COLO668 (cell line): Measurements from ENCODE around the gene KCNA2.

Experiments used
- DNase-seq: peaks from one replicate; lab custom pipeline; 2025; ENCODE audit not compliant: unreplicated experiment; lab: John Stamatoyannopoulos, UW

Gene KCNA2

GRCh38 chr1:110630839-110631663 is 24.9 kb upstream of the KCNA2 start:
- DNase-seq, result peak; percentile 86

- no peak for DNase-seq
Observed at GRCh38 chr1:110628323-110629105, 22.4 kb upstream of the KCNA2 start.

- DNase-seq, result no peak
Observed at GRCh38 chr1:110627764-110628163, 21.6 kb upstream of the KCNA2 start.

- no peak for DNase-seq
Observed at GRCh38 chr1:110626889-110627288, 20.7 kb upstream of the KCNA2 start.

GRCh38 chr1:110620686-110621085 is 14.5 kb upstream of the KCNA2 start:
- DNase-seq, result no peak

GRCh38 chr1:110620250-110620615 is 14.1 kb upstream of the KCNA2 start:
- DNase-seq, result no peak

DNA sequence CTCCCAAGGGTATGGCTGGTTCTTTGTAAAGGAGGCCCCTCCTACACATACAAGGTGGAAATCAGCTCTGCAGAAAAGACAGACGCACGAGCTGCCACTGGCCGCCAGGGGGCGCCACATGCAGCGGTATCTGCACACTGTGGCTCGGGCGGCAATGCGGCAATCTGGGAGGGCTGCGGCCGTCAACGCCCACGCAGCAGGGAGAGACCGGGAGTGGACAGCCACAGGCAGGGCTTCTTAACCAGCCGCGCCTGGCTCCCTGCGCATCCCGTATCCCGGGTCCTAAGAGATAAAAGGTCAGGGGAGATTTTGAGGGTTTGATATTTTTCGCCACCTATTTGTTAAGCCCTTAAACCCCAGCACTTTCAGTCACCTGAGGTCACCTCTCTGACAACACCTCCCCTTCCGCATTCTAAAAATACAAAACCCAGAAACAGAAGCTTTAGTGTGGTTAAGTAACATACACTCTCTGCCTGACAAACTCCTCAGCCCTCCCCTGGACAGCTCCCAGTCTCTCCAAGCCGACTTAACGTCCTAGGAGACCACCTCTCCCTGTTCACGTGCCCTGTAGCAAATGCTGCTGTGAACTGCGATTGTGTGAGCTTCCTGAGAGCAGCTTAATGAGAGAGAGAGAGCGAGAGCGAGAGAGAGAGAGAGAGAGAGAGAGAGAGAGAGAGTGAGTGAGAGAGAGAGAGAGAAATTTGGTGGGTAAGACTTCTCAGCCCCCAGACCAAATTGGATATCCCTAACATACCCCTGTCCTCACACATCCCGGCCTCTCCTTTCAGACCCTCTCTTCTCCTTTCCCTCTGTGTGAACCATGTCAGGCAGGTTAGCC is 13.5 kb upstream of the KCNA2 start:
- DNase-seq, result peak; percentile 91

DNA sequence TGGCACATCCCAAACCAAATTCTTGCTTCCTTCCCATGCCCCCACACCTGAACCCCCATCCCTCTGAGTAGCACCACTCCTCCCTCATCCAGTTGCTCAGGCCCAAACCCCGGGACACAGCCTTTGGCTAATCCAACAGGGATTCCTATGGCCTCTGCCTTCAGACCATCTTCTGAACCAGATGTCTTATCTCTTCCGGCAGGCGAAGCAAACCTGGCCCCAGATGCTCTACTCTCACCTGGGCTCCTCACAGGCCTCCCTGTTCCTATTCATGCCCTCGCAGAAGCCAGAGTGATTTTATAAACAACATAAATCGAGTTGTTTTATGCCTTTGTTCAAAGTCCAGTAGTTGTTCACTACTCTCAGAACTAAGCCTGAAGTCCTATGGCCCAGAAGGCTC is 12.5 kb upstream of the KCNA2 start:
- no peak for DNase-seq

GRCh38 chr1:110617589-110617988 is 11.4 kb upstream of the KCNA2 start:
- DNase-seq, result no peak

- no peak for DNase-seq
Observed at GRCh38 chr1:110617116-110617515, 11.0 kb upstream of the KCNA2 start.

DNA sequence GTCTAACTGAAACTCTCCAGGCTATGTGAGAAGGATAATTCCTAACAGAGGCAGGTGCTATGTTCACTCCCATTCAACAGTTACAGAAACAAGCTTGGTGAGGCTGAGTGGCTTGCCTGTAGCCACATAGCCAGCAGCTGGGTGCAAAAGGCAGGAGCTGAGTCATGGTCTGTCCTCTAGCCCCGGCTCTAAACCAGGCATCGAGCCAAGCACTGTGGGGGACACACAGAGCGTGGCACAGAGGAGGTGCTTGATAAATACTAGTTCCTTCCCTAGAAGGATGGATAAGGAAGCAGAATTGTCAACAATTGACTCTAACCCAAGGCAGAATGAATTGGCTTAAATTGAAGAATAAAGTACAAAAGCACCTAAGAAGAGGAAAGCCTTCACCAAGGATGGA is 10.4 kb upstream of the KCNA2 start:
- peak; percentile 88 for DNase-seq

DNA sequence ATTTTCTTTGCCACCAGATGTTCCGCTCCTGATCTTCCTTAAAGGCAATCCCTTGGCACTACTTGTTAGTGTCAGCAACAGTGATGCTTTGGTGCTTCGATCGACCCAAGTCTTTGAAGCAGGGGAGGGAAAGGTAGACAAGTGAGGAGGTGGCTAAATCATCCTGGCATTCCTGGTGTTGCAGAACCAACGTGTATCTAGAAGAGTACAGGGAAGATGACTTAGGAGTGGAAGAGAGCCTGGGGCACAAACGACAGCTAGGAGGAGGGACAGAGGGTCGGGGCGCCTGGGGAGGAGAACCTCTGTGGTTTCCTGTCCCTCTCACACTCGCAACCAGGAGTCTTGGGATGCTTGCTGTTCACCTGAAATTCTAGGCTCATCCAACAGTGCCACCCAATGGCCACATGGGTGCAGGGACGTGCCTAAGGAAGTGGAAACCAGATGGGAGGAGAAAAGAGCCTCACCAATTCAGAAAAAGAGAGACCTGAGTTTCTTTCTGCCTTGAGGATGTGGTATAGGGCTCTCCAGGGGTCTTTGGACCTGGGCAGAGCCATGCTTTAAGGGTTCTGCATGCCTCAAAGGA is 9.5 kb upstream of the KCNA2 start:
- peak; percentile 89 for DNase-seq

GRCh38 chr1:110612060-110612745 is 6.0 kb upstream of the KCNA2 start:
- peak; percentile 88 for DNase-seq

GRCh38 chr1:110610696-110611286 is 4.6 kb upstream of the KCNA2 start:
- no peak for DNase-seq

DNA sequence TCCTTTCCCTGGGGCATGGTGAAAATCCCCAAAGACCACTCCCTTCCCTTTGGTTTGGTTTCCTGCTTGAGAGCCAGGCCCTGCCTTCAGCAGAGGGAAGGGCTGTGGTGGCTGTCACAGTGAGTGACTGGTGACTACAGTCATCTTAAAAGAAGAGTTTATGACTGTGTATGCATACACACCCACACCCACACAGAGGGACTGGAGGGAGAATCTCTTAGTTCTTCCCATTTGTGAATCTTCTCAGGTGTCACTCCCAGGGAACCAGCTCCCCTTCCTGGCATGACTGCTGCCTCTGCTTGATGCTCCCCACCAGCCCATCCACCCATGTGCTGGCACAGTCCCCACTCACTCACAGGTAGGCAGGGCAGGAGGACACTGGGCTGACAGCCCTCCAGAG is 3.9 kb upstream of the KCNA2 start:
- DNase-seq, result no peak

GRCh38 chr1:110608247-110608646 is 2.1 kb upstream of the KCNA2 start:
- no peak for DNase-seq

GRCh38 chr1:110607536-110608230 is 1.5 kb upstream of the KCNA2 start:
- no peak for DNase-seq

GRCh38 chr1:110606657-110607535 is 738 bp upstream of the KCNA2 start:
- peak; percentile 74 for DNase-seq

- no peak for DNase-seq
Observed at GRCh38 chr1:110605446-110605845, 712 bp downstream of the KCNA2 start.
